Heart right ventricle (tissue), 16 donors: Measurements from ENCODE around the gene KPNB1. TPM values are rescaled to one million over a fixed set of nuclear protein-coding genes. Genes with fewer than 3 reads are reported as not detected.

Experiments used
- ATAC-seq, 8 donors: fragments of 200-7000 bp; cut with Tn5 transposase; one replicate each; pipeline ENCODE4 v1.9.1; 2020; ENCODE audit warnings: mild to moderate bottlenecking in 8 of 8, moderate library complexity in 8 of 8, moderate number of reproducible peaks in 1 of 8
- DNase-seq, 2 donors: peaks; one replicate each; pipeline ENCODE4 v3.0.0-alpha.2; 2020
- H3K27ac ChIP-seq, 10 donors: fragments of 200-600 bp; sonication (generic) in 2 of 10; one replicate each; pipeline versions ENCODE4 v1.5.0 to v1.8.0; 2020 to 2022; ENCODE audit warnings: mild to moderate bottlenecking in 3 of 10
- H3K27me3 ChIP-seq, 7 donors: fragments of 200-600 bp; one replicate each; pipeline ENCODE4 v1.8.0; 2021 to 2022; ENCODE audit warnings: mild to moderate bottlenecking in 2 of 7
- H3K36me3 ChIP-seq, 9 donors: fragments of 200-600 bp; sonication (generic) in 1 of 9; one replicate each; pipeline versions ENCODE4 v1.5.0 to v1.8.0; 2020 to 2022; ENCODE audit warnings: mild to moderate bottlenecking in 2 of 9
- H3K4me1 ChIP-seq, 9 donors: fragments of 200-600 bp; sonication (generic) in 1 of 9; one replicate each; pipeline versions ENCODE4 v1.5.0 to v1.8.0; 2020 to 2022; ENCODE audit warnings: mild to moderate bottlenecking in 4 of 9
- H3K4me3 ChIP-seq, 10 donors: fragments of 200-600 bp; sonication (generic) in 2 of 10; one replicate each; pipeline versions ENCODE4 v1.5.0 to v1.8.0; 2020 to 2022; ENCODE audit warnings: mild to moderate bottlenecking in 7 of 10, moderate library complexity in 2 of 10
- H3K9me3 ChIP-seq, 11 donors: fragments of 200-600 bp in 10 of 11; sonication (generic) in 2 of 11; one replicate each; pipeline versions ENCODE4 v1.5.0 to v1.8.0; 2013 to 2022; ENCODE audit warnings: mild to moderate bottlenecking in 2 of 11, control low read depth in 1 of 11, moderate library complexity in 1 of 11
- WGBS, 2 donors: extraction: QIAGEN DNeasy Blood & Tissue Kit; methylation state at CpG; one replicate each; pipeline ENCODE4 v1.1.7; 2013; ENCODE audit warnings: inconsistent platforms in 1 of 2; 5-methylcytosine and 5-hydroxymethylcytosine counted together
- intact Hi-C, 10 donors: fragments of 100-400 bp; cut with DNase I; formaldehyde crosslinking; loops; one replicate each; pipeline versions ENCODE4 v1.11.1 to v1.14.2; 2022
- polyA plus RNA-seq, 2 donors: library from polyadenylated mRNA; stranded (reverse); fragments of 200-250 nt; gene quantifications; one replicate each; pipeline ENCODE4 v1.2.3, GENCODE V29; 2013
- total RNA-seq, 10 donors: library from RNA; stranded (reverse); fragmentation: NEBNext Ultra II Directional in 3 of 10; extraction: Animal tissue kit (Norgen Biotek cat#: 25700) in 3 of 10; gene quantifications; one replicate each; pipeline versions ENCODE4 v1.2.1 to v1.2.4, GENCODE V29; 2021 to 2023
- TF ChIP-seq, protein P1 (sequence below), 9 donors: fragments of 200-600 bp; sonication (generic) in 2 of 9; IDR thresholded peaks; one replicate each; pipeline versions ENCODE4 v1.5.0 to v1.8.0; 2021 to 2022; ENCODE audit warnings: antibody characterized with exemption in 9 of 9, mild to moderate bottlenecking in 5 of 9, moderate library complexity in 1 of 9
- donor health status: Arrhythmogenic right ventricular cardiomyopathy.
- donor health status: ischemic (EF 13 %, LVEDD 7.1; RV severe dilation, severe dysfunction).
- donor health status: healthy with polysubstance abuse.
- donor health status: DM: no; HTN: yes; CAD: no.
- donor health status: DM: no; HTN: no; CAD: no.
- donor health status: ischemic (EF 25% LVEDD 6.9; RV normal size, moderate dysfunction).
- donor health status: ischemic (EF 25% LVEDD 5.7; RV mildly dilated, moderate dysfunction).
- donor health status: healthy.
- donor health status: DM: yes; HTN: yes; CAD: no.
- donor health status: Ischemic cardiomyopathy.
- donor health status: ischemic (EF 35%, LVEDD 5.7; RV mildly dilated, moderate dysfunction).
- donor health status: nonischemic (EF 11% LVEDD 7.7; RV severe dilation, severe dysfunction).
- donor health status: DM: yes; HTN: yes; CAD: no.
- donor health status: PGD.
- donor health status: ischemic (EF 29% LVEDD 5.4; RV normal size, mild dysfunction).
- donor health status: nonischemic (EF 23%, LVEDD 6.1; RV moderate dilation, normal function).

The KPNB1 gene
- total and polyA plus RNA-seq, 12 donors: 30.6 to 236 (median 182) TPM

DNA sequence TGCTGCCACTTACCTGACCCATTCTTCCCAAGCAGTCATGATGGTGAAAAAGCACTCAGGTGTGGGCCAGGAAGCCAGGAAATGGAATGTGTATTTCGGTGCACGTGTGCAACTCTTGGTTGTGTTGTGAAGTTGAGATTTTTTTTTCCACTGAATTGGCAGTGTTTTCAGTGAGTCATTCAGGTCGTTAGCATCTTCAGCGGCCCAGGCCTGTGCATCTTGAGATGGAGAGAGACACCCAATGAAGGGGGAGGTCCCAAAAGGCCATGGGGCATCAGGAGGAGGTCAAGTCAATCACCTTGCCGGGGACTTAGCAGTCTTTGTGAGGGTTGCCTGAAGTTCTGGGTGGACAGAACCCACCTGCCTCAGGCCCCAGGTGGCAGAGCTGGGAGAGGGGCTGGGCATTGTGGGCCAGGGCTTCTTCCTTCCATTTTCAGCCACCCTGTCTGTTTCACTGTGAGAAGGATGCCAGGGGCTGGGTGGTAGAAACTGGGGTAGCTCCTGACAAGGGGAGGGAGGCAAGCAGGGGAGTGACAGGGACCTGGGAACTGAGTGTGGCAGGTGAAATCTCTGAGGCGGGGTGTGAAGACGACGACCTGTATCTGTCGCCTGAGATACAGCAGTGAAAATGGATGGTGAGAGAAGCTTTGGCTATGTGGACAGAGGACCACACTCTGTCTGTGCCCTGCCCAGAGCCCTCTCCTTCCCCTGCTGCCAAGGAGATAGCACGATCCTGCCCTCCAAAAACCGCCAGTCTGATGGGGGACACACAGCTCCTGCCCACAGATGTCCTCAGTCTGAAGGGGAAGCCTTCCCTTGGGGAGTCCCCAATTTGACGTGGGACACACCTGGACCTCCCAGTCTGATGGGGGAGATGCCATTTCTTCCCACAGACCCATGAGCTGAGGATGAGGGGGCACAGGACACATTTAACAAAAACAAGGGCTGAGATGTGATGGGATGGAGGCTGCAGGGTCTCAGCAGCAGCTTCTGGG lies 56.1 kb downstream of the KPNB1 start:
- peaks cover 5 to 54% (median 30%) of the 10 kb centered on the region in 9 donors for H3K4me1 ChIP-seq
- no peak overlapping the region for H3K4me3 ChIP-seq
- peak overlapping the region in 3 of 10 donors; percentile 15 to 67 (median 31) for H3K27ac ChIP-seq
- 62 to 66% methylated on average over 12 of the region's 12 CpGs for WGBS, 2 donors
- H3K9me3 ChIP-seq: no peaks in the 10 kb centered on the region
- TF ChIP-seq, protein P1, sequence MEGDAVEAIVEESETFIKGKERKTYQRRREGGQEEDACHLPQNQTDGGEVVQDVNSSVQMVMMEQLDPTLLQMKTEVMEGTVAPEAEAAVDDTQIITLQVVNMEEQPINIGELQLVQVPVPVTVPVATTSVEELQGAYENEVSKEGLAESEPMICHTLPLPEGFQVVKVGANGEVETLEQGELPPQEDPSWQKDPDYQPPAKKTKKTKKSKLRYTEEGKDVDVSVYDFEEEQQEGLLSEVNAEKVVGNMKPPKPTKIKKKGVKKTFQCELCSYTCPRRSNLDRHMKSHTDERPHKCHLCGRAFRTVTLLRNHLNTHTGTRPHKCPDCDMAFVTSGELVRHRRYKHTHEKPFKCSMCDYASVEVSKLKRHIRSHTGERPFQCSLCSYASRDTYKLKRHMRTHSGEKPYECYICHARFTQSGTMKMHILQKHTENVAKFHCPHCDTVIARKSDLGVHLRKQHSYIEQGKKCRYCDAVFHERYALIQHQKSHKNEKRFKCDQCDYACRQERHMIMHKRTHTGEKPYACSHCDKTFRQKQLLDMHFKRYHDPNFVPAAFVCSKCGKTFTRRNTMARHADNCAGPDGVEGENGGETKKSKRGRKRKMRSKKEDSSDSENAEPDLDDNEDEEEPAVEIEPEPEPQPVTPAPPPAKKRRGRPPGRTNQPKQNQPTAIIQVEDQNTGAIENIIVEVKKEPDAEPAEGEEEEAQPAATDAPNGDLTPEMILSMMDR (IDR thresholded peaks at IDR 0.05): no peak
- DNase-seq: no peak
- no peaks in the 10 kb centered on the region for H3K27me3 ChIP-seq
- ATAC-seq: peak in 1 of 8 donors; percentile 6
- peaks cover 0 to 65% (median 6%) of the 10 kb centered on the region in 9 donors for H3K36me3 ChIP-seq
- intact Hi-C loops: loop anchor here in 2 of 10 donors (10.0 kb wide), 1 partner anchor 89 kb away; no protein-coding TSS in a partner anchor

DNA sequence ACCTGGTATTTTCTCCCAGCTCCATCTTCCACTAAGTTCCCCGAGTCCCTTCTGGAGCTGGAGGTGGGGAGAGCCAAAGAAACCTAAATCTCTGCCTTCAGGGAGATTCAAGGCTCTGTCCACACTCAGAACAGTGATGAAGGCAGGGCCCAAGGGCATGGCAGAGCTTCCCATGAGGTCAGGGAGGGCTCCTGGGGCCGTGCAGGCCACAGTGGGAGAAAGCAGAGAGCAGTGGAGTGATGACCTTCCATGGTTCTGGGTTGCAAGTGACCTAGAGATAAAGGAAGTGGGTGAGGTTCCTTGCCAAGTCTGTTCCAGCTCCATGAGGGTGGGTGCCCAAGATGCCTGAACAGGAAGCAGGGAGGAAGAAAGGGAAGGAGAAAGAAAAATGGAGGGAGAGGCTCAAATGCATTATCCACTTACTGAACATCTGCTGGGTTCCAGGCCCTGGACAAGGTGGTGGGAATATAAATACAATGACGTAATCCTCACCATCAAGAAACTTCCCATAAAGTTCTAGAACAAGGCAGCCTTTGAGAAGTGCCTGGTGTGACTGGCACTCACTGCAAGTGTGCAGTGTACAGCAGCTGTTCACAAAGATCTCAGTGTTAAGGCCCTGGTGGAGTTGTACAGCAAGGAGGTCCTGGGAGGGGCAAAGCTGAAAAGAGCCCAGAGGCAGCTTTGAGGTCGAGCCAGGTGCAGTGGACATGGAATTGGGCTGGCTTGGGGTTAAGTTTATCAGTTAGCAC lies 57.5 kb downstream of the KPNB1 start:
- ATAC-seq: no peak
- Histone ChIP-seq H3K4me3 (no peak overlapping the region), H3K4me1 (peaks cover 5 to 61% (median 30%) of the 10 kb centered on the region in 9 donors), H3K27ac (peak overlapping the region in 4 of 10 donors; percentile 4 to 59 (median 28)), H3K9me3 (no peaks in the 10 kb centered on the region), H3K27me3 (no peaks in the 10 kb centered on the region), H3K36me3 (peaks cover 0 to 61% (median 8%) of the 10 kb centered on the region in 9 donors)
- intact Hi-C loops: loop anchor here in 2 of 10 donors (10.0 kb wide), 1 partner anchor 88 kb away; no protein-coding TSS in a partner anchor
- no peak for DNase-seq
- TF ChIP-seq, protein P1 (IDR thresholded peaks at IDR 0.05): no peak
- 74% methylated on average over 4 of the region's 4 CpGs for WGBS, 2 donors

DNA sequence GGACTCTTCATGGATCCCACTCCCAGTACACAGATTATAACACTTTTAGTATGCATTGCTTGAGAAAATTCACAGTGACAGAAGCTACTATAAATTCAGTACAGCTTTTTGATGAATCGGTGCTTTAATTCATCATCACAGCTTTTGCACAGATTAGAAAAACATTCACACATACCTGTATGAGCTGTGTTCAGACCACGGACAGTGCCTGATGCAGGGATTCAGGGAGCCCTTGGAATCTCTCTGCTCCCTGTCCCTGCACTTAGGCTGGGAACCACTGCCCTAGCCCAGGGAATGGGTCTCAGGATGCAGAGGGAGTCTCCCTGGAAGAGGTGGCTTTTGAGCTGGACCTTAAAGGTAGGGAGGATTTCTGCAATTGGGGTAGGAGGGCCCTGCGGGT lies 58.2 kb downstream of the KPNB1 start:
- H3K27ac ChIP-seq: peak overlapping the region in 1 of 10 donors; percentile 32
- intact Hi-C loops: loop anchor here in 2 of 10 donors (10.0 kb wide), 1 partner anchor 87 kb away; no protein-coding TSS in a partner anchor
- peaks cover 0 to under 1% (median 0%) of the 10 kb centered on the region in 7 donors for H3K27me3 ChIP-seq
- TF ChIP-seq, protein P1 (IDR thresholded peaks at IDR 0.05): no peak
- peaks cover 0 to 57% (median 8%) of the 10 kb centered on the region in 9 donors for H3K36me3 ChIP-seq
- peak overlapping the region in 5 of 10 donors; percentile 28 to 47 (median 38) for H3K4me3 ChIP-seq
- peaks cover 5 to 62% (median 30%) of the 10 kb centered on the region in 9 donors for H3K4me1 ChIP-seq
- ATAC-seq: no peak
- WGBS, 2 donors: 85 to 89% methylated on average over 3 of the region's 3 CpGs
- DNase-seq: no peak
- H3K9me3 ChIP-seq: no peaks in the 10 kb centered on the region
